ENCODE data around the gene PAK3. TPM values are rescaled to one million over a fixed set of nuclear protein-coding genes. Genes with fewer than 3 reads are reported as not detected.

Gene PAK3
- total RNA-seq, 1 donor from 2014 or later = 13.7 TPM

DNA sequence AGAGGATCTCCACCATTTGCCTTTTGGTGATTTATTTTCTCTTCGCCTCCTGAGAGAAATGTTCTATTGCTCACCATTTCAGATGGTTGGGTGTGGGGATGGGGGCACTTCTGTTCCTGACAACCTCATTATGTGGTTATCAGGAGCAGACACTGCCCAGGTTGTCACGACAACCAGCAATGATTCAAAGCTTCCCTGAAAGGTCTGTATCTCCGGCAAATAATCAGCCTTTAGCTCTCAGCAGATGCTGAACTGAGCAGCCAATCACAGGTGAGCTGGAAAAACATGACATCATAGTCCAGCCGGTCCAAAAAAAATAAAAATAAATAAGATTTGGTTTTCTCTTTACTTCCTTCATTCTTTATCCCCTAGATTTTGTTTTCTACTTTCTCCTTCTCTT, 5.5 kb upstream of the PAK3 start:
- FAIRE-seq (no peak), DNase-seq (ENCODE audit: low read depth) (no peak)
- H3K27ac ChIP-seq (ENCODE audit: low read depth, low read length) = no peak overlapping the region
- no peaks in the 10 kb centered on the region for H3K27me3 ChIP-seq (ENCODE audit: insufficient read depth, low read length)
- no peak overlapping the region for H3K9ac ChIP-seq (ENCODE audit: low read length)
- H3K9me3 ChIP-seq (ENCODE audit: insufficient read depth, low read depth, low read length) = no peaks in the 10 kb centered on the region
- no peak overlapping the region for H3K27ac Mint-ChIP-seq (ENCODE audit: unreplicated experiment)
- H3K4me3 Mint-ChIP-seq (ENCODE audit: unreplicated experiment) = no peak overlapping the region
- no peak overlapping the region for H3K4me2 ChIP-seq (ENCODE audit: low read length)
- no peaks in the 10 kb centered on the region for H3K79me2 ChIP-seq (ENCODE audit: insufficient read depth, low read length)
- H3K36me3 Mint-ChIP-seq (ENCODE audit: low read depth, unreplicated experiment) = no peaks in the 10 kb centered on the region
- no peaks in the 10 kb centered on the region for H3K4me1 ChIP-seq (ENCODE audit: insufficient read depth, low read length)
- no peaks in the 10 kb centered on the region for H4K20me1 ChIP-seq (ENCODE audit: insufficient read depth, low read length)
- H3K9me3 Mint-ChIP-seq (ENCODE audit: unreplicated experiment) = no peaks in the 10 kb centered on the region
- H2AFZ ChIP-seq (ENCODE audit: low read depth, low read length) = no peak overlapping the region
- H3K27me3 Mint-ChIP-seq (ENCODE audit: low read depth, unreplicated experiment) = no peaks in the 10 kb centered on the region
- TF ChIP-seq EZH2 (IDR thresholded peaks at IDR 0.05; ENCODE audit: insufficient read depth, low read length) = no peak
- TF ChIP-seq, protein P1, sequence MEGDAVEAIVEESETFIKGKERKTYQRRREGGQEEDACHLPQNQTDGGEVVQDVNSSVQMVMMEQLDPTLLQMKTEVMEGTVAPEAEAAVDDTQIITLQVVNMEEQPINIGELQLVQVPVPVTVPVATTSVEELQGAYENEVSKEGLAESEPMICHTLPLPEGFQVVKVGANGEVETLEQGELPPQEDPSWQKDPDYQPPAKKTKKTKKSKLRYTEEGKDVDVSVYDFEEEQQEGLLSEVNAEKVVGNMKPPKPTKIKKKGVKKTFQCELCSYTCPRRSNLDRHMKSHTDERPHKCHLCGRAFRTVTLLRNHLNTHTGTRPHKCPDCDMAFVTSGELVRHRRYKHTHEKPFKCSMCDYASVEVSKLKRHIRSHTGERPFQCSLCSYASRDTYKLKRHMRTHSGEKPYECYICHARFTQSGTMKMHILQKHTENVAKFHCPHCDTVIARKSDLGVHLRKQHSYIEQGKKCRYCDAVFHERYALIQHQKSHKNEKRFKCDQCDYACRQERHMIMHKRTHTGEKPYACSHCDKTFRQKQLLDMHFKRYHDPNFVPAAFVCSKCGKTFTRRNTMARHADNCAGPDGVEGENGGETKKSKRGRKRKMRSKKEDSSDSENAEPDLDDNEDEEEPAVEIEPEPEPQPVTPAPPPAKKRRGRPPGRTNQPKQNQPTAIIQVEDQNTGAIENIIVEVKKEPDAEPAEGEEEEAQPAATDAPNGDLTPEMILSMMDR (IDR thresholded peaks at IDR 0.05; ENCODE audit: insufficient read depth, low read depth, low read length) = no peak
- no peaks in the 10 kb centered on the region for H3K36me3 ChIP-seq (ENCODE audit: insufficient read depth, low read length)
- peaks cover 3% of the 10 kb centered on the region for H3K4me1 Mint-ChIP-seq (ENCODE audit: low read depth, unreplicated experiment)
- no peak overlapping the region for H3K4me3 ChIP-seq (ENCODE audit: insufficient read depth, low read depth, low read length)

DNA sequence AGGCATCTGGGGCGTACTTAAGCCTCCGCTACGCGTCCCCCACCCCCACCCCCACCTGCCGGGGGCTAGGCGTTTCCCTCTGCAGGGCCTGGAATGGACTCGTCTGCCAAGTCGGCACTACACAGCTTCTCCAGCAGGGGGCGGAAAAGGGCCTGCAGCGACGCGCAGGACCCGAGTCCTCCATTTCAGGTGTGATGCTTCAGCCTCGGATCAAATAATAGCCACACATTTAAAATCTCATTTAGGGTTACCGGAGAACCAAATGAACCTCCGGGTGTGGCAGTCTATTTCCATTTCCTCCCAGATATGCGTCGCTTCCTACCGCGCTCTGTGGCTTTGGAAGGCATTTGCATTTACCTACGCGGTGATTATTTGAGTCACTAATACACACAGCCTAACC, 2.9 kb downstream of the PAK3 start:
- H3K27me3 ChIP-seq (ENCODE audit: insufficient read depth, low read length) = no peaks in the 10 kb centered on the region
- Mint-ChIP-seq H3K36me3 (ENCODE audit: low read depth, unreplicated experiment) (no peaks in the 10 kb centered on the region), H3K27me3 (ENCODE audit: low read depth, unreplicated experiment) (no peaks in the 10 kb centered on the region), H3K27ac (ENCODE audit: unreplicated experiment) (no peak overlapping the region), H3K9me3 (ENCODE audit: unreplicated experiment) (no peaks in the 10 kb centered on the region), H3K4me1 (ENCODE audit: low read depth, unreplicated experiment) (peaks cover 3% of the 10 kb centered on the region), H3K4me3 (ENCODE audit: unreplicated experiment) (no peak overlapping the region)
- peaks cover 3% of the 10 kb centered on the region for H3K4me1 ChIP-seq (ENCODE audit: insufficient read depth, low read length)
- TF ChIP-seq, protein P1 (IDR thresholded peaks at IDR 0.05; ENCODE audit: insufficient read depth, low read depth, low read length) = peak; percentile 41
- TF ChIP-seq EZH2 (IDR thresholded peaks at IDR 0.05; ENCODE audit: insufficient read depth, low read length) = no peak
- no peaks in the 10 kb centered on the region for H3K36me3 ChIP-seq (ENCODE audit: insufficient read depth, low read length)
- no peaks in the 10 kb centered on the region for H3K9me3 ChIP-seq (ENCODE audit: insufficient read depth, low read depth, low read length)
- peak; percentile 49 for FAIRE-seq
- no peak overlapping the region for H3K27ac ChIP-seq (ENCODE audit: low read depth, low read length)
- no peak overlapping the region for H3K4me2 ChIP-seq (ENCODE audit: low read length)
- H4K20me1 ChIP-seq (ENCODE audit: insufficient read depth, low read length) = peaks cover 26% of the 10 kb centered on the region
- peaks cover 10% of the 10 kb centered on the region for H3K79me2 ChIP-seq (ENCODE audit: insufficient read depth, low read length)
- no peak overlapping the region for H3K9ac ChIP-seq (ENCODE audit: low read length)
- DNase-seq (ENCODE audit: low read depth) = no peak
- no peak overlapping the region for H3K4me3 ChIP-seq (ENCODE audit: insufficient read depth, low read depth, low read length)
- H2AFZ ChIP-seq (ENCODE audit: low read depth, low read length) = no peak overlapping the region

DNA sequence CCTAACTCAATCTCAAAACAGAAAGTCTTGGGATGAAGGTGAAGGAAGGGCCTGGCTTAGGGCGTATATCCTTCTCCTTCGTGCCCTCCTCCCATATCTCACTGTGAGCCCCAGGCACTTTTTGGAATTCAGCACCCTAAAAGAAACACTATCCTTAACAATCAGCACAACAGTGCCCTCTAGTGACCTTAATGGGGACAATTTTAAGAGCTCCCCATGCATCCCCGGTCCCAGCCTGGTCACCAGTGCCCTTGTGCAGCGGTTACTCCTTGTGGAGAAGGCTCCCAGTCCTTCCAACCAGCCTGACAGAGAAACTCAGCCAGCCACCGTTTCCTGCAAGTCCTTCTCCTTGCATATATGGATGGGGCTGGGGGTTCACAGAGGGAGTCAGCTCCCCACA, 4.2 kb downstream of the PAK3 start:
- no peak overlapping the region for H3K4me3 ChIP-seq (ENCODE audit: insufficient read depth, low read depth, low read length)
- Mint-ChIP-seq H3K27ac (ENCODE audit: unreplicated experiment) (no peak overlapping the region), H3K4me3 (ENCODE audit: unreplicated experiment) (no peak overlapping the region), H3K36me3 (ENCODE audit: low read depth, unreplicated experiment) (no peaks in the 10 kb centered on the region), H3K4me1 (ENCODE audit: low read depth, unreplicated experiment) (peaks cover 3% of the 10 kb centered on the region), H3K27me3 (ENCODE audit: low read depth, unreplicated experiment) (no peaks in the 10 kb centered on the region), H3K9me3 (ENCODE audit: unreplicated experiment) (no peaks in the 10 kb centered on the region)
- H3K79me2 ChIP-seq (ENCODE audit: insufficient read depth, low read length) = peaks cover 10% of the 10 kb centered on the region
- H3K4me1 ChIP-seq (ENCODE audit: insufficient read depth, low read length) = peaks cover 3% of the 10 kb centered on the region
- no peak overlapping the region for H3K27ac ChIP-seq (ENCODE audit: low read depth, low read length)
- H3K4me2 ChIP-seq (ENCODE audit: low read length) = no peak overlapping the region
- H3K27me3 ChIP-seq (ENCODE audit: insufficient read depth, low read length) = no peaks in the 10 kb centered on the region
- peaks cover 26% of the 10 kb centered on the region for H4K20me1 ChIP-seq (ENCODE audit: insufficient read depth, low read length)
- DNase-seq (ENCODE audit: low read depth) (no peak), FAIRE-seq (peak; percentile 81)
- no peak overlapping the region for H2AFZ ChIP-seq (ENCODE audit: low read depth, low read length)
- H3K9me3 ChIP-seq (ENCODE audit: insufficient read depth, low read depth, low read length) = no peaks in the 10 kb centered on the region
- no peak overlapping the region for H3K9ac ChIP-seq (ENCODE audit: low read length)
- no peak for TF ChIP-seq EZH2 (IDR thresholded peaks at IDR 0.05; ENCODE audit: insufficient read depth, low read length)
- TF ChIP-seq, protein P1 (IDR thresholded peaks at IDR 0.05; ENCODE audit: insufficient read depth, low read depth, low read length) = peak; percentile 24
- H3K36me3 ChIP-seq (ENCODE audit: insufficient read depth, low read length) = no peaks in the 10 kb centered on the region

All from astrocyte (in vitro differentiated cells and primary cell).